Measurements from ENCODE around the gene PVALEF.

Gene PVALEF

GRCh38 chr17:81165246-81166032 lies at the start of gene PVALEF:
TSS of gene PVALEF (plus strand) at chr17:81165507. CDS start at chr17:81181227, 15,720 bp downstream.
- DNase-seq (ENCODE audit: low read depth in 2 of 2): no peak

GRCh38 chr17:81115749-81116464 lies 49.4 kb upstream of the PVALEF start:
- DNase-seq (ENCODE audit: low read depth in 2 of 2): no peak

- no peak for DNase-seq (ENCODE audit: low read depth in 2 of 2)
Observed at GRCh38 chr17:81116704-81117103, 48.6 kb upstream of the PVALEF start.

- no peak for DNase-seq (ENCODE audit: low read depth in 2 of 2)
Observed at GRCh38 chr17:81117672-81118198, 47.6 kb upstream of the PVALEF start.

GRCh38 chr17:81118308-81119221 lies 46.7 kb upstream of the PVALEF start:
- DNase-seq (ENCODE audit: low read depth in 2 of 2): no peak

GRCh38 chr17:81119223-81120148 lies 45.8 kb upstream of the PVALEF start:
- peak; percentile 68 to 71 for DNase-seq (ENCODE audit: low read depth in 2 of 2)

- DNase-seq (ENCODE audit: low read depth in 2 of 2): no peak
Observed at GRCh38 chr17:81120149-81120484, 45.2 kb upstream of the PVALEF start.

- no peak for DNase-seq (ENCODE audit: low read depth in 2 of 2)
Observed at GRCh38 chr17:81120695-81121621, 44.3 kb upstream of the PVALEF start.

GRCh38 chr17:81121841-81122733 lies 43.2 kb upstream of the PVALEF start:
- no peak for DNase-seq (ENCODE audit: low read depth in 2 of 2)

GRCh38 chr17:81123052-81124048 lies 42.0 kb upstream of the PVALEF start:
- DNase-seq (ENCODE audit: low read depth in 2 of 2): no peak

GRCh38 chr17:81124377-81124776 lies 40.9 kb upstream of the PVALEF start:
- no peak for DNase-seq (ENCODE audit: low read depth in 2 of 2)

GRCh38 chr17:81125573-81126081 lies 39.7 kb upstream of the PVALEF start:
- no peak for DNase-seq (ENCODE audit: low read depth in 2 of 2)

GRCh38 chr17:81126281-81127132 lies 38.8 kb upstream of the PVALEF start:
- DNase-seq (ENCODE audit: low read depth in 2 of 2): no peak

- DNase-seq (ENCODE audit: low read depth in 2 of 2): no peak
Observed at GRCh38 chr17:81127133-81127455, 38.2 kb upstream of the PVALEF start.

- no peak for DNase-seq (ENCODE audit: low read depth in 2 of 2)
Observed at GRCh38 chr17:81127526-81128177, 37.7 kb upstream of the PVALEF start.

GRCh38 chr17:81128338-81128737 lies 37.0 kb upstream of the PVALEF start:
- no peak for DNase-seq (ENCODE audit: low read depth in 2 of 2)

Measured in fibroblast of skin of left quadriceps (primary cell).